OCI-LY3 (cell line): Measurements from ENCODE around the gene CAMTA1.

Experiments used
- CTCF ChIP-seq: fragments of 200-600, 300-600 bp; sonication (generic); IDR thresholded peaks from 2 replicates; pipeline ENCODE4 v1.5.1; 2014; ENCODE audit warnings: antibody characterized with exemption, low read length, low read depth
- EZH2phosphoT487 ChIP-seq: fragments of 200-600 bp; shearing (Covaris generic); IDR thresholded peaks from 2 replicates; pipeline ENCODE4 v1.6.1; 2018; ENCODE audit warnings: antibody characterized with exemption, mixed run types, low read depth

- TF ChIP-seq CTCF (no peak), EZH2phosphoT487 (no peak)
Measured at GRCh38 chr1:7278045-7278444, 492.8 kb downstream of the CAMTA1 start.
